ENCODE measurements around the gene TKT. TPM values are rescaled to one million over a fixed set of nuclear protein-coding genes. Genes with fewer than 3 reads are reported as not detected.

The TKT gene
- total and polyA plus RNA-seq, 2 of the 8 experiments (the other 6 are each of a cell fraction or from before 2014, with no cell fraction given), result 418 to 986 TPM

DNA sequence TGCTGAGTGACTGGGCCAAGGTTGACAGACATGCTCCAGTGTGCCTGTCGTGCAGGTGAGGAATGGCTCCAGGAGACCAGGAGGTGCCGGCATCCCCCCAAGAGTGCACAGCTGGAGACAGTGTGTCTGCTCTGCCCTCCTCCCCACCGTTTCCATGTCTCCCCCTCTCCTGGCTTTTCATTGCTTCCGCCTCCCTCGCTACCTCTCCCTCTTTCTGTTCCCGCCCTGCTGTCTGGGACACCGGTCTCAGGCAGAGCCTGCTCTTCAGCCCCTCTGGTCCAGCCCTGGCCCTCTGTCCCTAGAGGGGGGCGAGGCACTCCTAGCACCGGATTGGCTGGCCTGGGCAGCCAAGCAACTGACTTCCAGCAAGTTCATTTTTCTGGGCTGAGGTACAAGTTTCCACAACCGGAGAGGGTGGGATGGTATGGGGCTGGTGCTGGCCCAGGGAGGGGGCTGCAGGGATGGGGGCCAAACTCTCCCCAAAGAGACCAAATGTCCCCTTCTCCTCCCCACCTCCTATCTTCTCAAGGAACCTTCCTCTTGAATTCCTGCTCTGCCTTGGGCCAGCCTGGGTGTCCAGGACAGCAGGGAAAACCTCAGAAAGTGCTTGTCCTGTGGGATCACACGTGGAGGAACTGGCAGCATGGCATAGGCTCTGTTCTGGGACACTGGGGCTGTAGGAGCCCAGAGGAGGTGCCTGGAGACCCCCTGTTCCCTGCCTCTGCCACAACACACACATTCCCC lies 62.2 kb downstream of the TKT start:
- DNase-seq (ENCODE audit: low read depth in 1 of 2, low spot score in 2 of 2) (no peak), FAIRE-seq (no peak)
- Histone ChIP-seq H3K79me2 (ENCODE audit: control insufficient read depth in 1 of 2, insufficient read depth in 2 of 2, low read length in 2 of 2) (no peaks in the 10 kb centered on the region), H2BK12ac (ENCODE audit: low read depth, low read length) (0 out of 2 replicates have a peak overlapping the region, but pooled peaks have one; percentile 39), H3K23me2 (ENCODE audit: low read depth, low read length) (no peaks in the 10 kb centered on the region), H3K27ac (ENCODE audit: low read depth, low read length) (no peak overlapping the region), H3K9me3 (ENCODE audit: insufficient read depth in 2 of 2, low read depth in 1 of 2, low read length in 1 of 2) (no peaks in the 10 kb centered on the region), H3K4me2 (ENCODE audit: insufficient read depth in 1 of 2, low read depth in 2 of 2, low read length in 2 of 2) (peak overlapping the region in 1 of 2 experiments; percentile 28; a peak in 1 of 4 replicates), H3K4ac (replicated peaks; ENCODE audit: insufficient read length, low read depth, low read length) (peak overlapping the region; percentile 53), H4K8ac (ENCODE audit: extremely low read depth, insufficient read depth, low read length) (peak overlapping the region; percentile 80), H3K18ac (ENCODE audit: extremely low read depth, low read length) (no peak overlapping the region; the same call in none of the 2 replicates), H2BK15ac (ENCODE audit: low read length) (0 out of 2 replicates have a peak overlapping the region, but pooled peaks have one; percentile 46), H3K23ac (ENCODE audit: insufficient read length) (no peak overlapping the region), H3K9ac (replicated peaks in 1 of 4; ENCODE audit: extremely low read depth in 1 of 4, low read depth in 3 of 4, low read length in 3 of 4) (no peak overlapping the region), H2BK120ac (replicated peaks; ENCODE audit: low read depth, low read length) (no peak overlapping the region), H4K20me1 (replicated peaks in 1 of 2; ENCODE audit: control insufficient read depth in 1 of 2, insufficient read depth in 2 of 2, low read length in 2 of 2) (no peaks in the 10 kb centered on the region), H3K14ac (ENCODE audit: insufficient read length) (no peak overlapping the region), H2BK5ac (ENCODE audit: low read depth, low read length) (peak overlapping the region; percentile 75; the same call in 1 of the 2 replicates), H2AFZ (ENCODE audit: low read length) (no peak overlapping the region), H4K91ac (replicated peaks; ENCODE audit: insufficient read length, low read length) (peak overlapping the region; percentile 60), H4K5ac (ENCODE audit: insufficient read length, low read depth, low read length) (no peak overlapping the region), H3K36me3 (ENCODE audit: control insufficient read depth in 2 of 4, insufficient read depth in 4 of 4, low read length in 3 of 4) (no peaks in the 10 kb centered on the region; a peak in 2 of 8 replicates), H3K79me1 (ENCODE audit: low read depth, low read length) (no peaks in the 10 kb centered on the region), H3K56ac (replicated peaks; ENCODE audit: insufficient read length, low read depth, low read length) (no peak overlapping the region), H3K4me1 (replicated peaks in 1 of 4; ENCODE audit: control insufficient read depth in 3 of 4, insufficient read depth in 4 of 4, low read length in 3 of 4) (peaks cover 0 to 19% (median 10%) of the 10 kb centered on the region in 4 experiments; a peak in 5 of 7 replicates), H2AK5ac (ENCODE audit: low read depth, low read length) (no peak overlapping the region), H3K27me3 (replicated peaks in 1 of 4; ENCODE audit: control insufficient read depth in 3 of 4, extremely low read depth in 1 of 4, insufficient read depth in 3 of 4, low read length in 3 of 4) (no peaks in the 10 kb centered on the region; a peak in 1 of 7 replicates), H3K4me3 (ENCODE audit: extremely low read depth in 1 of 4, insufficient read depth in 2 of 4, low read depth in 3 of 4, low read length in 4 of 4) (no peak overlapping the region), H2BK20ac (ENCODE audit: low read length) (0 out of 2 replicates have a peak overlapping the region, but pooled peaks have one; percentile 48)
- CTCF ChIA-PET (ENCODE audit: partially characterized antibody), result interaction anchor here (0.7 to 8.3 kb wide), 10 partner anchors 23 to 342 kb away, joined by 3 to 164 read pairs (median 6); partner anchors contain the start of genes PRKCD and RFT1
- POLR2A ChIA-PET (ENCODE audit: partially characterized antibody), result interaction anchor here (0.9 to 4.8 kb wide), 4 partner anchors 21 to 66 kb away, joined by 3 to 22 read pairs (median 4); no protein-coding TSS in a partner anchor
- WGBS, 2 experiments (ENCODE audit: extremely low coverage in 1 of 2, insufficient coverage in 1 of 2, insufficient read length in 1 of 2, insufficient replicate concordance in 2 of 2, low coverage in 1 of 2, low lambda C conversion rate in 2 of 2, missing lambda C conversion rate in 1 of 2), result 73% methylated on average over 11 of the region's 11 CpGs; no CpG with 5 or more reads in 1 of the 2 experiments
- TF ChIP-seq EZH2 (IDR thresholded peaks at IDR 0.05; ENCODE audit: low read depth, low read length, severe bottlenecking), result no peak
- no peak for TF ChIP-seq KDM4A (IDR thresholded peaks at IDR 0.05; ENCODE audit: low read depth, low read length, severe bottlenecking)
- no peak for TF ChIP-seq KDM1A (IDR thresholded peaks at IDR 0.05; ENCODE audit: borderline replicate concordance, low read length)
- TF ChIP-seq CBX8 (IDR thresholded peaks at IDR 0.05; ENCODE audit: borderline replicate concordance, low read depth, low read length), result no peak
- no peak for TF ChIP-seq RNF2 (IDR thresholded peaks at IDR 0.05; ENCODE audit: borderline replicate concordance, low read depth, low read length, missing control alignments, poor library complexity, severe bottlenecking)
- no peak for TF ChIP-seq NANOG (IDR thresholded peaks at IDR 0.05; ENCODE audit: insufficient read depth, low read depth, low read length, poor library complexity, severe bottlenecking)
- no peak for TF ChIP-seq POLR2AphosphoS5 (IDR thresholded peaks at IDR 0.05; ENCODE audit: low read depth, low read length)
- no peak for TF ChIP-seq CHD2 (IDR thresholded peaks at IDR 0.05; ENCODE audit: low read length)
- TF ChIP-seq KDM5A (IDR thresholded peaks at IDR 0.05; ENCODE audit: low read length), result no peak
- no peak for TF ChIP-seq TAF1 (IDR thresholded peaks at IDR 0.05; ENCODE audit: low read depth, low read length)
- no peak for TF ChIP-seq ASH2L (IDR thresholded peaks at IDR 0.05; ENCODE audit: low read length)
- TF ChIP-seq CHD1 (IDR thresholded peaks at IDR 0.05; ENCODE audit: low read depth, low read length), result no peak

Measured in H1 (cell line).